ENCODE data around the gene DDX39A. TPM values are rescaled to one million over a fixed set of nuclear protein-coding genes. Genes with fewer than 3 reads are reported as not detected.
"Not testable (repeated sequence)": the region's sequence is repeated elsewhere in the genome, so short reads cannot be mapped to it uniquely, and the experiment has no call there.

The DDX39A gene
- total RNA-seq, 4 donors from 2014 or later = 66.4 to 286 (median 163) TPM

DNA sequence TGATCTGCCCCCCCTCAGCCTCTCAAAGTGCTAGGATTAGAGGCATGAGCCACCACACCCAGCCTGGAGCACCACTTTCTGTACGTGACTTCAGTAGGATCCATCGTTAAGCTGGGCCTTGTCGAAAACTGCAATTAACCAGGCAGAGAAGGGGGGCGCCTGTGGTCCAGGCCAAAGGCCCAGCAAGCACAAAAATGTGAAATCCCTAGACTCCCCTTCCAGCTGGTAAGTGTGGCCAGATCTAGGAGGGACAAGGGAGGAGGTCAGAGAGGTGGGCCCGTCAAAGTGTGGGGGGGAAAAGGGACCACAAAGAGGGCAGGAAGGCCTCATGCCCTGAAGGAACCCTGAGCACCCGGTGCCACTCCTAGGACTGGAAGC is 13.8 kb downstream of the DDX39A start:
- DNase-seq = no peak
- intact Hi-C loops (cut with DNase I; ENCODE audit: low total_unique reads) (loop anchor here (10.0 kb wide), 1 partner anchor 51 kb away; no protein-coding TSS in a partner anchor), in situ Hi-C loops (cut with MboI; ENCODE audit: low pct_ligation_motif_present in 1 of 4, low pct_unique_long_range_greater_than_20kb in 1 of 4, low sequenced_read_pairs in 3 of 4) (no loop called here)
- TF ChIP-seq POLR2A (IDR thresholded peaks at IDR 0.05) = no peak
- TF ChIP-seq, protein P1, sequence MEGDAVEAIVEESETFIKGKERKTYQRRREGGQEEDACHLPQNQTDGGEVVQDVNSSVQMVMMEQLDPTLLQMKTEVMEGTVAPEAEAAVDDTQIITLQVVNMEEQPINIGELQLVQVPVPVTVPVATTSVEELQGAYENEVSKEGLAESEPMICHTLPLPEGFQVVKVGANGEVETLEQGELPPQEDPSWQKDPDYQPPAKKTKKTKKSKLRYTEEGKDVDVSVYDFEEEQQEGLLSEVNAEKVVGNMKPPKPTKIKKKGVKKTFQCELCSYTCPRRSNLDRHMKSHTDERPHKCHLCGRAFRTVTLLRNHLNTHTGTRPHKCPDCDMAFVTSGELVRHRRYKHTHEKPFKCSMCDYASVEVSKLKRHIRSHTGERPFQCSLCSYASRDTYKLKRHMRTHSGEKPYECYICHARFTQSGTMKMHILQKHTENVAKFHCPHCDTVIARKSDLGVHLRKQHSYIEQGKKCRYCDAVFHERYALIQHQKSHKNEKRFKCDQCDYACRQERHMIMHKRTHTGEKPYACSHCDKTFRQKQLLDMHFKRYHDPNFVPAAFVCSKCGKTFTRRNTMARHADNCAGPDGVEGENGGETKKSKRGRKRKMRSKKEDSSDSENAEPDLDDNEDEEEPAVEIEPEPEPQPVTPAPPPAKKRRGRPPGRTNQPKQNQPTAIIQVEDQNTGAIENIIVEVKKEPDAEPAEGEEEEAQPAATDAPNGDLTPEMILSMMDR (IDR thresholded peaks at IDR 0.05) = no peak
- TF ChIP-seq POLR2AphosphoS5 (IDR thresholded peaks at IDR 0.05) = no peak
- TF ChIP-seq EP300 (IDR thresholded peaks at IDR 0.05; ENCODE audit: low read depth) = no peak
- 40 to 88% methylated on average over 1 to 6 of the region's 6 CpGs for WGBS, 2 donors (ENCODE audit: low coverage in 1 of 2)
- H3K27ac ChIP-seq = peak overlapping the region; percentile 72 to 78 (median 76)
- no peaks in the 10 kb centered on the region for H3K9me3 ChIP-seq
- no peaks in the 10 kb centered on the region for H3K27me3 ChIP-seq
- H3K36me3 ChIP-seq = peaks cover 0 to 63% (median 28%) of the 10 kb centered on the region in 4 donors
- H3K4me3 ChIP-seq = no peak overlapping the region
- peaks cover 12 to 26% (median 24%) of the 10 kb centered on the region in 4 donors for H3K4me1 ChIP-seq

DNA sequence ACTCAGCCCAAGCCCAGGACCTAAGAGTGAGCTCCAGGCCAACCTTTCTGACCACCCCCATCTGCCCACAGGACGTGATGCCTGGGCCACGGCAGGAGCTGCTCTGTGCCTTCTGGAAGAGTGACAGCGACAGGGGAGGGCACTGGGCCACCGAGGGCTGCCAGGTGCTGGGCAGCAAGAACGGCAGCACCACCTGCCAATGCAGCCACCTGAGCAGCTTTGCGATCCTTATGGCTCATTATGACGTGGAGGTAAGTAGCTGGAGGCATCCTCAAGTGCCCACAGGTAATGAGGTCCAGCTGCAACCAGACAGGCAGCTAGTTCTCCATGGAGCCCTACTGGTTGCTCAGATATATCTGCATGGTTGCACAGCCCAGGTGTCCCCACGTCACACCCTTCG is 14.8 kb downstream of the DDX39A start:
- 81% methylated on average over 9 of the region's 9 CpGs; no CpG with 5 or more reads in 1 of the 2 donors for WGBS, 2 donors (ENCODE audit: low coverage in 1 of 2)
- no peak overlapping the region for H3K27ac ChIP-seq
- no peak overlapping the region for H3K4me3 ChIP-seq
- no peaks in the 10 kb centered on the region for H3K9me3 ChIP-seq
- no peak for TF ChIP-seq EP300 (IDR thresholded peaks at IDR 0.05; ENCODE audit: low read depth)
- TF ChIP-seq POLR2AphosphoS5 (IDR thresholded peaks at IDR 0.05) = no peak
- TF ChIP-seq, protein P1 (IDR thresholded peaks at IDR 0.05) = no peak
- TF ChIP-seq POLR2A (IDR thresholded peaks at IDR 0.05) = no peak
- no peak for DNase-seq
- in situ Hi-C loops (cut with MboI; ENCODE audit: low pct_ligation_motif_present in 1 of 4, low pct_unique_long_range_greater_than_20kb in 1 of 4, low sequenced_read_pairs in 3 of 4) (no loop called here), intact Hi-C loops (cut with DNase I; ENCODE audit: low total_unique reads) (loop anchor here (10.0 kb wide), 1 partner anchor 50 kb away; no protein-coding TSS in a partner anchor)
- no peaks in the 10 kb centered on the region for H3K27me3 ChIP-seq
- peaks cover 12 to 26% (median 24%) of the 10 kb centered on the region in 4 donors for H3K4me1 ChIP-seq
- H3K36me3 ChIP-seq = peaks cover 0 to 61% (median 23%) of the 10 kb centered on the region in 4 donors

DNA sequence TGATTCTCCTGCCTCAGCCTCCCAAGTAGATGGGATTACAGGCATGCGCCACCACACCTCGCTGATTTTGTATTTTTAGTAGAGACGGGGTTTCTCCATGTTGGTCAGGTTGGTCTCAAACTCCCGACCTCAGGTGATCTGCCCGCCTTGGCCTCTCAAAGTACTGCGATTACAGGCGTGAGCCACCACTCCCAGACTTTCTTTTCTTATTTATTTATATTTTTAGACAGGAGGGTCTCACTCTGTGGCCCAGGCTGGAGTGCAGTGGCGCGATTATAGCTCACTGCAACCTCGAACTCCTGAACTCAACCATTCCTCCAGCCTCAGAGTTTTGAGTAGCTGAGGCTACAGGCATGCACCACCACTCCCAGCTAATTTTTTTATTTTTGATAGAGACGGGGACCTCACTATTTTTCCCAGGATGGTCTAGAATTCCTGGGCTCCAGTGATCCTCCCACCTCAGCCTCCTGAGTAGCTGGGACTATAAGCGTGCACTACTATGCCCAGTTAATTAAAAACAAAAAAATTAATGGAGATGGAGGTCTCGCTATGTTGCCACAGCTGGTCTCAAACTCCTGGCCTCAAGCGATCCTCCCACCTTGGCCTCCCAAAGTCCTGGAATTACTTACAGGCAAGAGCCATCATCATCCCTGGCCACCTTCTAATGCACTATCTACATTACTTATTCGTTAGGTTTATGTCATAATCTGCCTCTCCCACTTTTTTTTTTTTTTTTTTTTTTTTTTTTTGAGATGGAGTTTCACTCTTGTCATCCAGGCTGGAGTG is 15.8 kb downstream of the DDX39A start:
- WGBS, 2 donors (ENCODE audit: low coverage in 1 of 2) = 93 to 96% methylated on average over 10 to 15 of the region's 15 CpGs
- H3K27ac ChIP-seq = not testable (repeated sequence)

DNA sequence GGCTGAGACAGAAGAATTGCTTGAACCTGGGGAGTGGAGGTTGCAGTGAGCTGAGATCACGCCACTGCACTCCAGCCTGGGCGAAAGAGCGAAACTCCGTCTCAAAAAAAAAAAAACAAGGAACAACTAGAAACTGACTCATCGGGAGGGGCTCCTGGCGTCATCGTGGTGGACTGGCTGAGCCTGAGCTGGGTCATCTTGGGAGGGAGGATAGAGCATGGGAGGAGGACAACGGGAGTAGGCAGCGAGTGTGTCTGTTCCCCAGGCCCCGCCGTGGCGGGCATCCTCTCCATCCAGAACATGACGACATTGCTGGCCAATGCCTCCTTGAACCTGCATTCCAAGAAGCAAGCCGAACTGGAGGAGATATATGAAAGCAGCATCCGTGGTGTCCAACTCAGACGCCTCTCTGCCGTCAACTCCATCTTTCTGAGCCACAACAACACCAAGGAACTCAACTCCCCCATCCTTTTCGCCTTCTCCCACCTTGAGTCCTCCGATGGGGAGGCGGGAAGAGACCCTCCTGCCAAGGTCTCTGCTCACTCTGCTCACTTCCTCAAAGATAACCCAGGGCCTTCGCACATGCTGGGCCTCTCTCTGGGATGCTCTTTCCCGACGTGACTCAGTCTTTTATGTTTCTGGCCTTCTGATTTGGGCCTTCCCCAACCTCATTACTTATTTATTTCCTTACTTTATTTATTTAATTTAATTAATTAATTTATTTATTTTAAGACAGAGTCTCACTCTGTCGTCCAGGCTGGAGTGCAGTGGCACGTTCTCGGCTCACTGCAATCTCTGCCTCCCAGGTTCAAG is 16.6 kb downstream of the DDX39A start:
- Histone ChIP-seq H3K36me3 (peaks cover 0 to 51% (median 19%) of the 10 kb centered on the region in 4 donors), H3K4me3 (no peak overlapping the region), H3K27ac (peak overlapping the region; percentile 11 to 37 (median 18)), H3K27me3 (no peaks in the 10 kb centered on the region), H3K9me3 (no peaks in the 10 kb centered on the region), H3K4me1 (peaks cover 3 to 15% (median 13%) of the 10 kb centered on the region in 4 donors)
- intact Hi-C loops (cut with DNase I; ENCODE audit: low total_unique reads) (loop anchor here (10.0 kb wide), 1 partner anchor 48 kb away; no protein-coding TSS in a partner anchor), in situ Hi-C loops (cut with MboI; ENCODE audit: low pct_ligation_motif_present in 1 of 4, low pct_unique_long_range_greater_than_20kb in 1 of 4, low sequenced_read_pairs in 3 of 4) (no loop called here)
- 81 to 93% methylated on average over 12 to 26 of the region's 26 CpGs for WGBS, 2 donors (ENCODE audit: low coverage in 1 of 2)
- TF ChIP-seq, protein P1 (IDR thresholded peaks at IDR 0.05) = no peak
- TF ChIP-seq POLR2AphosphoS5 (IDR thresholded peaks at IDR 0.05) (peak in 1 of 3 donors; percentile 8), POLR2A (IDR thresholded peaks at IDR 0.05) (no peak), EP300 (IDR thresholded peaks at IDR 0.05; ENCODE audit: low read depth) (no peak)
- no peak for DNase-seq

More for the DNA sequence above, 15.8 kb downstream of the DDX39A start:
- H3K4me1 ChIP-seq = peaks cover 7 to 22% (median 19%) of the 10 kb centered on the region in 4 donors
- H3K9me3 ChIP-seq; H3K4me3 ChIP-seq; in situ Hi-C loops (cut with MboI; ENCODE audit: low pct_ligation_motif_present in 1 of 4, low pct_unique_long_range_greater_than_20kb in 1 of 4, low sequenced_read_pairs in 3 of 4); DNase-seq; H3K27me3 ChIP-seq: not testable (repeated sequence)
- H3K36me3 ChIP-seq = peaks cover 0 to 59% (median 20%) of the 10 kb centered on the region in 4 donors
- intact Hi-C loops (cut with DNase I; ENCODE audit: low total_unique reads) = loop anchor here (10.0 kb wide), 1 partner anchor 49 kb away; no protein-coding TSS in a partner anchor
